ENCODE data around the gene CUL1.

- no peak for TF ChIP-seq CTCF (IDR thresholded peaks at IDR 0.05)
- no peak for TF ChIP-seq EP300 (IDR thresholded peaks at IDR 0.05)
- no peak for TF ChIP-seq POLR2A (IDR thresholded peaks at IDR 0.05)
Observed at GRCh38 chr7:148721390-148721789, 22.7 kb downstream of the CUL1 start.

Data from upper lobe of left lung (tissue), 4 donors.